NK-92 (cell line): Measurements from ENCODE around the gene FAM3D.

ENCODE experiments used
- DNase-seq: peaks from one replicate; lab custom pipeline; 2025; ENCODE audit not compliant: unreplicated experiment; lab: John Stamatoyannopoulos, UW

FAM3D gene

DNA sequence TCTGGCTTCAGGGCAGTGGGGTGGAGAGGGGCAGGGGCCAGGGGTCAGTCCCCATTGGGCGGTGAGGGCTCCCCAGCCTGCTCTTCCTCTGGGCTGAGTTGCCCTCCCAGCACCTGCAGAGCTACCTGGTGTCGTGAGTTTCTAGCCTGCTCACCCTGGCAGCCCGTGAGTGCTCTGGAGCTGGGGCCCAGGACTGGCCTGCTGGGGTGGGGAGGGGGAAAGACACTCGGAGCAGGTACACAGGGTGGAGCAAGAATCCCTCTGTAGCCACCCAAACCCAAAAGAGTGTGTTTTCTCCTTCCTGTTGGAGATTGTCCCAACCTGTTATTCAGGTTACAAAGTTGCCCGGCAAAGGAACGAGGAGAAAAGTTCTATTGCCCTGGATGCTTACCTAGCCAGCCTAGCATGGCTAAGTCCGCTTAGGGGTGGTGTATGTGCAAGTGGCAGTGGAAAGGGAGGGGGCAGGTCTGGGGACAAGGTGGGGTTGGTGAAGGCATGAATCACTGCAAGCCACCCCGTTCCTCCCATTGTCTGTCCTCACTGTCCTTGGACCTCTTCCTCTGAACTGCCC is 8.9 kb downstream of the FAM3D start:
- DNase-seq: no peak

- no peak for DNase-seq
These were observed 9.5 kb downstream of the FAM3D start for GRCh38 chr3:58657036-58657520.

- DNase-seq: no peak
These were observed 9.9 kb downstream of the FAM3D start for GRCh38 chr3:58656631-58657030.

- no peak for DNase-seq
These were observed 12.1 kb downstream of the FAM3D start for GRCh38 chr3:58654466-58654865.

GRCh38 chr3:58652624-58653023 is 13.9 kb downstream of the FAM3D start:
- DNase-seq: no peak

GRCh38 chr3:58651276-58651675 is 15.3 kb downstream of the FAM3D start:
- no peak for DNase-seq

- DNase-seq: no peak
These were observed 19.0 kb downstream of the FAM3D start for GRCh38 chr3:58647381-58648141.

DNA sequence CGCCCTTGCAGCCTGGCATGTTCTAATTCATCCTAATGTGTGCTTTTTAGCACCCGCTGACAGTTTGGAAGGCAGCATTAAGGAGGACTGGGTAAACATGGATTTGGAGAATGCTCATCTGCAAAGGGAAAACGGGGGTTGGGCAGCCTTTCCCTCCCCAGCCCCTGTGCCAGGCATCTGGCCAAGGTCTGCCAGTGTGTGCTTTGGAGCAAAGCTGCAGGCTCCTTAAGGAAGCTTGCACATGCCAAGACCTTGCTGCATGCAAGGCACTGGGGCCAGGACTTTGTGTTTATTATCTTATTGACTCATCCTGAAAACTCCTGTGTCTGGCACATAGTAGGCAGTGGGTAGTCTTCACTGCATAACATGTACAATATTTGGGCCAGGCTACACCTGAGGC is 20.1 kb downstream of the FAM3D start:
- DNase-seq: no peak

- DNase-seq: no peak
These were observed 20.8 kb downstream of the FAM3D start for GRCh38 chr3:58645726-58646125.

DNA sequence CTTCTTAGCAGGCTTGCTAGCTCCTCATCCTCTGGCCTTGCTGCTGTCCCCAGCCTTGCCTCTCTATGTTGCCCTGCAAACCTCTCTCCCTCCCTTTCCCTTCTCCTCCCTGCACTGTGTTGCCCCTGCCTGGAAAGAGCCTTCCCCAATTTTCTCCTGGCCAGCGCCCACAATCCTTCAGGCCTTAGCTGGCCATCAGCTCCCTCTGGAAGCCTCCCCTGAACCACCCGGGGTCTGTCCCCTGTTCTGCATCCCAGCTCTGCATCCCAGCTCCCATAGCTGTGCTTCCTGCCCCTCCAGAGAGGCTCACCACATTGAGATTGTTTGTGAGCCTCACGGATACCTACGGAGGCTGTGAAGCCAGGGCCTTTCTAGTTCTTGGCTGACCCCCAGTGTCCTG is 23.7 kb downstream of the FAM3D start:
- DNase-seq: no peak

DNA sequence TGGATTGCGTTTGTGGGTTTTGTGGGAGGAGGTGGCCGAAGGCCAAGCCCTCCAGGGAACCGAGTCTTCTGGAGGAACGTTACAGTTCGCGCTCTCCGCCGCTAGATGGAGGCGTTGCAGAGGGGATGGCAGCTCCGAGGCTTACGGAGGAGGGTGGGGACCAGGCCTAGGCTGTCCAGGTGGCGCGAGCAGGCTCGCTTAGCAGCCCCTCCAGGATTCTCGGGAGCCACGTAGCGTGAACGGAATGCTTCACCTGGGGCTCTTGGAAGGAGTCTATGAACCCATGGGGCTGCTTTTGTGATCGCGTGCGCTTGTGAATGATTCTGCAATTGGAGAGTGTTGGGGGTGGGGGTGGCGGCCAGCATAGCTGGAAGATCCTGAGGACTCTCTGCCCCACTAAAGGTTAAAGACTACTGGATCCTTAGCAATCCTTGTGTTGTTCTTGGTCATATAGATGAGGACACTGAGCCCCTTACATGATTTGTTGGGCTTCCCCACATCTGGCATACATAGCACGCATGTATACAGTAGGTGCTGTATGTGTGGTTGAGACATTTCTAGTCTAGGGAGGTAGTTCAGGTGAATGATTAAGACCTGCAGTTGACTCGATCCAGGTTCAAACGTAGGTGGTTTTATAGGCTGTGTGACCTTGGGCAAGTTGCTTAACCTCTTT is 25.7 kb downstream of the FAM3D start:
- DNase-seq: no peak

- DNase-seq: no peak
These were observed 26.7 kb downstream of the FAM3D start for GRCh38 chr3:58639842-58640241.

- no peak for DNase-seq
These were observed 27.6 kb downstream of the FAM3D start for GRCh38 chr3:58639001-58639400.

GRCh38 chr3:58638591-58638990 is 28.0 kb downstream of the FAM3D start:
- no peak for DNase-seq

GRCh38 chr3:58637509-58637908 is 29.1 kb downstream of the FAM3D start:
- no peak for DNase-seq

DNA sequence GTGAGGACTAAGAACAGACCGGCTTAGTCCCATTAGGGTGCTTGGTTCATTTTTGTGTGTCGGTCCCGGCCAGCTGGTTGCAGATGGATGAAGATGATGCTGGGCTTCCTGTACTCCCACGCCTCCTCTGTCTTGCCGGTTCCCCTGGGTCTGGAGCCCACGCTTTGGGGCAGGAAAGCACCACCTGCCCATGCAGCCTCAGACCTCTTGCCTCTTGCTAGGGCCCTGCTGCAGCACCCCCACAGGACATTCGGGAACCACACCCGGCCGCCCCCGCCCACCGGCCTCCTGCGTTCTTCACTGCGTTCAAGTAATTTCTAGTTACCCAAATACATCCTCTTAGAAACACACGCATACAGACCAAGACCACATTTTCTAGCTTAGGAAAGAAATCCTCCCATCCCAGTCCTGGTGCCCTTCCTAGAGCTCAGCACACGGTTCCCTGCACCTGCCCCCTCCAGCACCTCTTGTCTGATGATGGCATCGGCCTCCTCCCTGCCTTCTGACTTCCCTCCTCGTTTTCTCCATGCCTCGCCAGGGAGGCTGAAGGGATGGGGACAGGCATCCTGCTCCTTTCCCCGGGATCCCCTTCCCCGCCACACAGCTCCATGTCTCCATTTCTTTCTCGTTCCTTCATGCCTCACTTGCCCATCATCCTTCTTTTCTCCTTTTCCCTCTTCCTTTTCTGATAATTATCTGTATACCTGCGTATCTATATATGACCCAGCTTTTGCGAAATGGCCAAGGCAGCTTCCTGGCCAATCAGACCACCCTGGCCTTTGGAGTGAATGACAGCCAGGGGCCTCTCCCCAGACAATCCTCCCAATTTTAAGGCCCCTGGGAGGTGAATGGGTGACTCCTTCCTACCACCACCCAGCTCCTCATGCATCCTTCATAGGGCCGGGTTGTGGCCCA is 30.9 kb downstream of the FAM3D start:
- no peak for DNase-seq

DNA sequence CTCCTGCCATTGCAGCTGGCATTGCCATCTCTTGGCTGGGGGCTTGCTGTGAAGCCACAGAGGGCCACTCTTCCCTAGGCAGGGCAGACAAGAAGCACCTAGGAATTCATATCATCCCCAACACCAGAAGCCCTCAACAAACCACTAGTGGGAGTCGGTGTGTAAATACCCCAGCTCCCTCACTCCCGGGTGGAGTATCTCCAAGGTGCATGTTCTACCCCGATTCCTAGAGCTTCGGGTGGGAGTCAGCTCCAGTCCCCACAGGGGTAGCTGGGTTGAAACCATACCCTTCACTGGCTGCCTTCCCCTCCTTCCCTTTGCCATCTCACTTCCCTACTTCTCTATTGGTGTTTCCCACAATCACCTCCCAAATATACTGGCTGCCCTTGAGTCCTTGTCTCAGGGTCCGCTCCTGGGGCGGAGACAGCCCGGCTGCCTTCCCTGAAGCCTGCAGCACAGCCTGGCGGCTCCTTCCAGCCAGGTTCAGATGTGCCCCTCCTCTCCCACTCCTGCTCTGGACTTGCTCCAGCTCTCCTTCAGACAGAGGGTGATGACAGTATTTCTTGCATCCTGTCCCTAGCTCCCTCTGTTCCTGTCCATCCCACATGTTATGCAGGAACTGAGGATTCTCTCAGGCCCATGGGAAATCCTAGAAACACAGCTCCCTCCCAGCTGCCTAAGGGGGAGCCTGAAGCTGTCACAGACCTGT is 33.3 kb downstream of the FAM3D start:
- DNase-seq: no peak

DNA sequence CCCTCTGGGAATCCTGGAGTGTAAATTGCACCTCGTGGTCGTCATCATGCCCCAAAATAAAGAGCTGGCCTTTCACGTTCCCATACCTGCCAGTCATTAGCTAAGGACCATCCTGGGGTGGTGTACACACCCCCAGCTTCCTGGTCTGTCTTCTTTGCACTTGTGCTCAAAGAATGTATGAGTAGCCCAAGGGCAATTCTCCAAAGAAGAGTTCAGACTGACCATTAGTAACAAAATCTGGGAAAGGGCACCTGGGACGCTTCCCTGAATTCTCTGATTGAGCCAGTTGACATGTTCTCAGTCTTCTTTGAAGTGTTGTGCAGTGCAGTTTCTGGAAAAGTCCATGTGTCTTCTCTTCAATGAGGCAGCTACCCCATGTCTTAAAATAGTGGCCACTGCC is 34.8 kb downstream of the FAM3D start:
- no peak for DNase-seq

- no peak for DNase-seq
These were observed 35.9 kb downstream of the FAM3D start for GRCh38 chr3:58630710-58631092.

- no peak for DNase-seq
These were observed 36.4 kb downstream of the FAM3D start for GRCh38 chr3:58630076-58630709.
